Measurements from ENCODE around the gene TMEM38B. TPM values are rescaled to one million over a fixed set of nuclear protein-coding genes. Genes with fewer than 3 reads are reported as not detected.

Gene TMEM38B
- total and polyA plus RNA-seq, 2 experiments from 2014 or later, result 9.4 to 14.7 TPM

DNA sequence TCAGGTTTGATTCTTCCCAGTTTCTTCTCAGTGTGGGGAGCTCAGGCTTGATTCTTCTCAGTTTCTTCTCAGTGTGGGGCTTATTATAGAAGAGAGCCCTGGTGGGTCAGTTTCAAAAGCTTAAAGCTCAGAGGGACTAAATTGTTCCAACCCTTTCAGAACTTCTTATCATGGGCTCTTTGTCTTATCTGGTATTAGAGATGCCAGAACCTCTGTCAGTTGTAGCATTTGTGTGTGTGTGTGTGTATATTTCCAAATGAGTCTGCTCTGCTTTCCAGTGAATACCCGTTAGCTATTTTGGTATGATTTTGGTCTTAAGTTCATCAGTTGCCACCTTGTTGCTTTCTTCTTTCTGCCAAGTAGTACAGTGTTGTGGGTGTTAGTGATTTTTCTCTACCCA, 21.8 kb downstream of the TMEM38B start:
- ATAC-seq, result no peak
- Histone ChIP-seq H3K36me3 (ENCODE audit: insufficient read depth) (no peaks in the 10 kb centered on the region), H3K4me3 (no peak overlapping the region), H3K79me2 (replicated peaks; ENCODE audit: insufficient read depth) (no peaks in the 10 kb centered on the region), H2AFZ (no peak overlapping the region), H4K20me1 (replicated peaks; ENCODE audit: insufficient read depth) (no peaks in the 10 kb centered on the region), H3F3A (replicated peaks; ENCODE audit: low read depth) (no peaks in the 10 kb centered on the region), H3K27ac (ENCODE audit: low read depth) (no peak overlapping the region), H3K9me2 (ENCODE audit: insufficient read depth) (no peaks in the 10 kb centered on the region), H3K4me2 (no peak overlapping the region), H3K4me1 (ENCODE audit: insufficient read depth) (no peaks in the 10 kb centered on the region), H3K27me3 (ENCODE audit: insufficient read depth) (no peaks in the 10 kb centered on the region)
- Mint-ChIP-seq H3K4me3 (no peak overlapping the region), H3K27ac (no peak overlapping the region), H3K4me1 (no peaks in the 10 kb centered on the region), H3K36me3 (ENCODE audit: low read depth) (0 out of 3 replicates have a peak, but pooled peaks cover 7% of the 10 kb centered on the region), H3K9me3 (no peaks in the 10 kb centered on the region), H3K27me3 (ENCODE audit: insufficient read depth, low read depth, poor library complexity) (peaks cover 5% of the 10 kb centered on the region)
- no peak for DNase-seq (ENCODE audit: low spot score)
- TF ChIP-seq STAT1 (IDR thresholded peaks at IDR 0.05; ENCODE audit: unreplicated experiment), result no peak
- no peak for TF ChIP-seq EZH2phosphoT487 (IDR thresholded peaks at IDR 0.05; ENCODE audit: unreplicated experiment)
- TF ChIP-seq POLR2AphosphoS5 (IDR thresholded peaks at IDR 0.05; ENCODE audit: low read depth), result no peak
- TF ChIP-seq, protein P1, sequence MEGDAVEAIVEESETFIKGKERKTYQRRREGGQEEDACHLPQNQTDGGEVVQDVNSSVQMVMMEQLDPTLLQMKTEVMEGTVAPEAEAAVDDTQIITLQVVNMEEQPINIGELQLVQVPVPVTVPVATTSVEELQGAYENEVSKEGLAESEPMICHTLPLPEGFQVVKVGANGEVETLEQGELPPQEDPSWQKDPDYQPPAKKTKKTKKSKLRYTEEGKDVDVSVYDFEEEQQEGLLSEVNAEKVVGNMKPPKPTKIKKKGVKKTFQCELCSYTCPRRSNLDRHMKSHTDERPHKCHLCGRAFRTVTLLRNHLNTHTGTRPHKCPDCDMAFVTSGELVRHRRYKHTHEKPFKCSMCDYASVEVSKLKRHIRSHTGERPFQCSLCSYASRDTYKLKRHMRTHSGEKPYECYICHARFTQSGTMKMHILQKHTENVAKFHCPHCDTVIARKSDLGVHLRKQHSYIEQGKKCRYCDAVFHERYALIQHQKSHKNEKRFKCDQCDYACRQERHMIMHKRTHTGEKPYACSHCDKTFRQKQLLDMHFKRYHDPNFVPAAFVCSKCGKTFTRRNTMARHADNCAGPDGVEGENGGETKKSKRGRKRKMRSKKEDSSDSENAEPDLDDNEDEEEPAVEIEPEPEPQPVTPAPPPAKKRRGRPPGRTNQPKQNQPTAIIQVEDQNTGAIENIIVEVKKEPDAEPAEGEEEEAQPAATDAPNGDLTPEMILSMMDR (conservative IDR thresholded peaks at IDR 0.05; ENCODE audit: low read depth in 2 of 2), result no peak
- TF ChIP-seq ZNF114 (CRISPR knock-in tag; IDR thresholded peaks at IDR 0.05), result no peak
- no peak for TF ChIP-seq JUNB (IDR thresholded peaks at IDR 0.05; ENCODE audit: unreplicated experiment)
- TF ChIP-seq, protein P2, sequence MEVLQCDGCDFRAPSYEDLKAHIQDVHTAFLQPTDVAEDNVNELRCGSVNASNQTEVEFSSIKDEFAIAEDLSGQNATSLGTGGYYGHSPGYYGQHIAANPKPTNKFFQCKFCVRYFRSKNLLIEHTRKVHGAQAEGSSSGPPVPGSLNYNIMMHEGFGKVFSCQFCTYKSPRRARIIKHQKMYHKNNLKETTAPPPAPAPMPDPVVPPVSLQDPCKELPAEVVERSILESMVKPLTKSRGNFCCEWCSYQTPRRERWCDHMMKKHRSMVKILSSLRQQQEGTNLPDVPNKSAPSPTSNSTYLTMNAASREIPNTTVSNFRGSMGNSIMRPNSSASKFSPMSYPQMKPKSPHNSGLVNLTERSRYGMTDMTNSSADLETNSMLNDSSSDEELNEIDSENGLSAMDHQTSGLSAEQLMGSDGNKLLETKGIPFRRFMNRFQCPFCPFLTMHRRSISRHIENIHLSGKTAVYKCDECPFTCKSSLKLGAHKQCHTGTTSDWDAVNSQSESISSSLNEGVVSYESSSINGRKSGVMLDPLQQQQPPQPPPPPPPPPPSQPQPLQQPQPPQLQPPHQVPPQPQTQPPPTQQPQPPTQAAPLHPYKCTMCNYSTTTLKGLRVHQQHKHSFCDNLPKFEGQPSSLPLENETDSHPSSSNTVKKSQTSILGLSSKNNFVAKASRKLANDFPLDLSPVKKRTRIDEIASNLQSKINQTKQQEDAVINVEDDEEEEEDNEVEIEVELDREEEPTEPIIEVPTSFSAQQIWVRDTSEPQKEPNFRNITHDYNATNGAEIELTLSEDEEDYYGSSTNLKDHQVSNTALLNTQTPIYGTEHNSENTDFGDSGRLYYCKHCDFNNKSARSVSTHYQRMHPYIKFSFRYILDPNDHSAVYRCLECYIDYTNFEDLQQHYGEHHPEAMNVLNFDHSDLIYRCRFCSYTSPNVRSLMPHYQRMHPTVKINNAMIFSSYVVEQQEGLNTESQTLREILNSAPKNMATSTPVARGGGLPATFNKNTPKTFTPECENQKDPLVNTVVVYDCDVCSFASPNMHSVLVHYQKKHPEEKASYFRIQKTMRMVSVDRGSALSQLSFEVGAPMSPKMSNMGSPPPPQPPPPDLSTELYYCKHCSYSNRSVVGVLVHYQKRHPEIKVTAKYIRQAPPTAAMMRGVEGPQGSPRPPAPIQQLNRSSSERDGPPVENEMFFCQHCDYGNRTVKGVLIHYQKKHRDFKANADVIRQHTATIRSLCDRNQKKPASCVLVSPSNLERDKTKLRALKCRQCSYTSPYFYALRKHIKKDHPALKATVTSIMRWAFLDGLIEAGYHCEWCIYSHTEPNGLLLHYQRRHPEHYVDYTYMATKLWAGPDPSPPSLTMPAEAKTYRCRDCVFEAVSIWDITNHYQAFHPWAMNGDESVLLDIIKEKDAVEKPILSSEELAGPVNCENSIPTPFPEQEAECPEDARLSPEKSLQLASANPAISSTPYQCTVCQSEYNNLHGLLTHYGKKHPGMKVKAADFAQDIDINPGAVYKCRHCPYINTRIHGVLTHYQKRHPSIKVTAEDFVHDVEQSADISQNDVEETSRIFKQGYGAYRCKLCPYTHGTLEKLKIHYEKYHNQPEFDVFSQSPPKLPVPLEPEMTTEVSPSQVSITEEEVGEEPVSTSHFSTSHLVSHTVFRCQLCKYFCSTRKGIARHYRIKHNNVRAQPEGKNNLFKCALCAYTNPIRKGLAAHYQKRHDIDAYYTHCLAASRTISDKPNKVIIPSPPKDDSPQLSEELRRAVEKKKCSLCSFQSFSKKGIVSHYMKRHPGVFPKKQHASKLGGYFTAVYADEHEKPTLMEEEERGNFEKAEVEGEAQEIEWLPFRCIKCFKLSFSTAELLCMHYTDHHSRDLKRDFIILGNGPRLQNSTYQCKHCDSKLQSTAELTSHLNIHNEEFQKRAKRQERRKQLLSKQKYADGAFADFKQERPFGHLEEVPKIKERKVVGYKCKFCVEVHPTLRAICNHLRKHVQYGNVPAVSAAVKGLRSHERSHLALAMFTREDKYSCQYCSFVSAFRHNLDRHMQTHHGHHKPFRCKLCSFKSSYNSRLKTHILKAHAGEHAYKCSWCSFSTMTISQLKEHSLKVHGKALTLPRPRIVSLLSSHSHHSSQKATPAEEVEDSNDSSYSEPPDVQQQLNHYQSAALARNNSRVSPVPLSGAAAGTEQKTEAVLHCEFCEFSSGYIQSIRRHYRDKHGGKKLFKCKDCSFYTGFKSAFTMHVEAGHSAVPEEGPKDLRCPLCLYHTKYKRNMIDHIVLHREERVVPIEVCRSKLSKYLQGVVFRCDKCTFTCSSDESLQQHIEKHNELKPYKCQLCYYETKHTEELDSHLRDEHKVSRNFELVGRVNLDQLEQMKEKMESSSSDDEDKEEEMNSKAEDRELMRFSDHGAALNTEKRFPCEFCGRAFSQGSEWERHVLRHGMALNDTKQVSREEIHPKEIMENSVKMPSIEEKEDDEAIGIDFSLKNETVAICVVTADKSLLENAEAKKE (CRISPR knock-in tag; IDR thresholded peaks at IDR 0.05), result no peak
- TF ChIP-seq NANOG (IDR thresholded peaks at IDR 0.05; ENCODE audit: borderline replicate concordance), result no peak
- no peak for TF ChIP-seq ZNF331 (CRISPR knock-in tag; IDR thresholded peaks at IDR 0.05; ENCODE audit: low read depth)
- TF ChIP-seq, protein P3, sequence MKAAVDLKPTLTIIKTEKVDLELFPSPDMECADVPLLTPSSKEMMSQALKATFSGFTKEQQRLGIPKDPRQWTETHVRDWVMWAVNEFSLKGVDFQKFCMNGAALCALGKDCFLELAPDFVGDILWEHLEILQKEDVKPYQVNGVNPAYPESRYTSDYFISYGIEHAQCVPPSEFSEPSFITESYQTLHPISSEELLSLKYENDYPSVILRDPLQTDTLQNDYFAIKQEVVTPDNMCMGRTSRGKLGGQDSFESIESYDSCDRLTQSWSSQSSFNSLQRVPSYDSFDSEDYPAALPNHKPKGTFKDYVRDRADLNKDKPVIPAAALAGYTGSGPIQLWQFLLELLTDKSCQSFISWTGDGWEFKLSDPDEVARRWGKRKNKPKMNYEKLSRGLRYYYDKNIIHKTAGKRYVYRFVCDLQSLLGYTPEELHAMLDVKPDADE (IDR thresholded peaks at IDR 0.05), result no peak
- TF ChIP-seq CREB1 (CRISPR knock-in tag; IDR thresholded peaks at IDR 0.05; ENCODE audit: low read depth), result no peak
- no peak for TF ChIP-seq EZH2 (IDR thresholded peaks at IDR 0.05; ENCODE audit: low read depth, unreplicated experiment)
- TF ChIP-seq, protein P4, sequence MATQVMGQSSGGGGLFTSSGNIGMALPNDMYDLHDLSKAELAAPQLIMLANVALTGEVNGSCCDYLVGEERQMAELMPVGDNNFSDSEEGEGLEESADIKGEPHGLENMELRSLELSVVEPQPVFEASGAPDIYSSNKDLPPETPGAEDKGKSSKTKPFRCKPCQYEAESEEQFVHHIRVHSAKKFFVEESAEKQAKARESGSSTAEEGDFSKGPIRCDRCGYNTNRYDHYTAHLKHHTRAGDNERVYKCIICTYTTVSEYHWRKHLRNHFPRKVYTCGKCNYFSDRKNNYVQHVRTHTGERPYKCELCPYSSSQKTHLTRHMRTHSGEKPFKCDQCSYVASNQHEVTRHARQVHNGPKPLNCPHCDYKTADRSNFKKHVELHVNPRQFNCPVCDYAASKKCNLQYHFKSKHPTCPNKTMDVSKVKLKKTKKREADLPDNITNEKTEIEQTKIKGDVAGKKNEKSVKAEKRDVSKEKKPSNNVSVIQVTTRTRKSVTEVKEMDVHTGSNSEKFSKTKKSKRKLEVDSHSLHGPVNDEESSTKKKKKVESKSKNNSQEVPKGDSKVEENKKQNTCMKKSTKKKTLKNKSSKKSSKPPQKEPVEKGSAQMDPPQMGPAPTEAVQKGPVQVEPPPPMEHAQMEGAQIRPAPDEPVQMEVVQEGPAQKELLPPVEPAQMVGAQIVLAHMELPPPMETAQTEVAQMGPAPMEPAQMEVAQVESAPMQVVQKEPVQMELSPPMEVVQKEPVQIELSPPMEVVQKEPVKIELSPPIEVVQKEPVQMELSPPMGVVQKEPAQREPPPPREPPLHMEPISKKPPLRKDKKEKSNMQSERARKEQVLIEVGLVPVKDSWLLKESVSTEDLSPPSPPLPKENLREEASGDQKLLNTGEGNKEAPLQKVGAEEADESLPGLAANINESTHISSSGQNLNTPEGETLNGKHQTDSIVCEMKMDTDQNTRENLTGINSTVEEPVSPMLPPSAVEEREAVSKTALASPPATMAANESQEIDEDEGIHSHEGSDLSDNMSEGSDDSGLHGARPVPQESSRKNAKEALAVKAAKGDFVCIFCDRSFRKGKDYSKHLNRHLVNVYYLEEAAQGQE (IDR thresholded peaks at IDR 0.05; ENCODE audit: unreplicated experiment), result no peak

All from GM23338 (cell line).